HG02759 (cell line): ENCODE results near the gene MUC5AC.
"Not testable (repeated sequence)": the region's sequence is repeated elsewhere in the genome, so short reads cannot be mapped to it uniquely, and the experiment has no call there.

Source experiments
- ATAC-seq: cut with Tn5 transposase; IDR thresholded peaks from one replicate; pipeline ENCODE4 v1.9.1; 2021; ENCODE audit warnings: mild to moderate bottlenecking, moderate library complexity; ENCODE audit not compliant: unreplicated experiment

MUC5AC gene

GRCh38 chr11:1177020-1177770 is 19.4 kb downstream of the MUC5AC start:
- ATAC-seq, result no peak

- no peak for ATAC-seq
Measured at GRCh38 chr11:1177771-1178090, 20.0 kb downstream of the MUC5AC start.

- ATAC-seq, result no peak
Measured at GRCh38 chr11:1178201-1178885, 20.6 kb downstream of the MUC5AC start.

- no peak for ATAC-seq
Measured at GRCh38 chr11:1178906-1179305, 21.2 kb downstream of the MUC5AC start.

GRCh38 chr11:1179641-1180040 is 21.9 kb downstream of the MUC5AC start:
- ATAC-seq, result no peak

GRCh38 chr11:1180171-1180570 is 22.4 kb downstream of the MUC5AC start:
- no peak for ATAC-seq

GRCh38 chr11:1180947-1181391 is 23.2 kb downstream of the MUC5AC start:
- ATAC-seq, result no peak

GRCh38 chr11:1181420-1181819 is 23.7 kb downstream of the MUC5AC start:
- no peak for ATAC-seq

GRCh38 chr11:1181853-1182535 is 24.2 kb downstream of the MUC5AC start:
- ATAC-seq, result no peak

GRCh38 chr11:1184139-1184538 is 26.4 kb downstream of the MUC5AC start:
- not testable (repeated sequence) for ATAC-seq

GRCh38 chr11:1188451-1189130 is 30.8 kb downstream of the MUC5AC start:
- ATAC-seq, result not testable (repeated sequence)

GRCh38 chr11:1189816-1190215 is 32.1 kb downstream of the MUC5AC start:
- not testable (repeated sequence) for ATAC-seq

- ATAC-seq, result not testable (repeated sequence)
Measured at GRCh38 chr11:1191786-1192470, 34.2 kb downstream of the MUC5AC start.

GRCh38 chr11:1192741-1193325 is 35.1 kb downstream of the MUC5AC start:
- ATAC-seq, result no peak

GRCh38 chr11:1193326-1194230 is 35.8 kb downstream of the MUC5AC start:
- no peak for ATAC-seq

GRCh38 chr11:1194231-1194976 is 36.7 kb downstream of the MUC5AC start:
- no peak for ATAC-seq

GRCh38 chr11:1194977-1195681 is 37.4 kb downstream of the MUC5AC start:
- ATAC-seq, result no peak
